CD4-positive, alpha-beta T cell treated with Interleukin-4 for 4 hours (primary cell): ENCODE data around the gene RAB17.
A peak's percentile ranks its signal among the peaks of the same experiment; 100 is the strongest.

Experiments
- DNase-seq: peaks from one replicate; pipeline ENCODE4 v3.0.0-alpha.2; 2020

RAB17 gene

DNA sequence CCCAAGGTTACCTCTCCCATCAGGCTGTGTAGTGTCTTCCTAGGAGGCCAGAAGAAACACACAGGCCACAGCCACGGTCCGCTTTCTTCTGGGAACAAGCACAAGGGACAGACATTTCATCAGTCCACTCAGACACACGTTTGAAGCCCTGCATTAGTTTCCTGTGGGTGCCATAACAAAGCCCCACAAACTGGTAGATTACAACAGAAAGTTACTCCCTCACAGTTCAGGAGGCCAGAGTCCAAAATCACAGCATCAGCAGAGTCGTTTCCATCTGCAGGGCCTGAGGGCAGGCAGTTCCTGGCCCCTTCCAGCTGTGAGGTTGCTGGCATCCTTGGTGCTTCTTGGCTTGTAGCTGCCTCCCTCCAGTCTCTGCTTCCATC, 32.9 kb downstream of the RAB17 start:
- DNase-seq, result no peak

DNA sequence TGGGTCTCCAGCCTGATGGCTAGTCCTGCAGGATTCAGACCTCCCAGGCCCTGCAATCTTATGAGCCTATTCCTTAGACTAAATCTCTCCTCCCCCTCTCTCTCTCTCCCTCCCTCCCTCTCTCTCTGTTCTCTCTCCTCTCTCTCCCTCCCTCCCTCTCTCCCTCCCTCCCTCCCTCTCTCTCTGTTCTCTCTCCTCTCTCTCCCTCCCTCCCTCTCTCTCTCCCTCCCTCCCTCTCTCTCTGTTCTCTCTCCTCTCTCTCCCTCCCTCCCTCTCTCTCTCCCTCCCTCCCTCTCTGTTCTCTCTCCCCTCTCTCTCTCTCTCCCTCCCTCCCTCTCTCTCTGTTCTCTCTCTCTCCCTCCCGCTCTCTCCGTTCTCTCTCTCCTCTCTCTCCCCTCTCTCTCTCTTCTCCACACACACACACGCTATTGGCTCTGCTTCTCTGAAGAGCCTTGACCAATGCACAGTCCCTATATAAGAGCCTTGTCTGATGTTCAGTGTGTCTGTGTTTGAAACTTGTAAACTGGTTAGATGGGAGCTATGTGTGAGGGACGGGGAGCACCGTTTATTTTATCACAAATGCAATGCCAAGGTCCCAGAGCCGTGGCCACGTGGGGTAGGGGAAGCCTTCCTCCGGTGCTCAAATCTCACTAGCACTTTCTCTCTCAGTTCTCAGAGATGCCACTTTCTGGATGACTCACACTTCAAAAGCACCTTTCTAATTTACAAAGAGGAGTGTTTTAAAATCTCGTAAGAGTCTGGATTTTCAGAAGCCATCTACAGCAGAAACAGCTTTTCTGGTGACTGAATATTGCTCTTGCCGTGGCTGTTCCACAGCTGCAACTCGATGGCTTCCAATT, 33.5 kb downstream of the RAB17 start:
- DNase-seq, result peak; percentile 17

DNA sequence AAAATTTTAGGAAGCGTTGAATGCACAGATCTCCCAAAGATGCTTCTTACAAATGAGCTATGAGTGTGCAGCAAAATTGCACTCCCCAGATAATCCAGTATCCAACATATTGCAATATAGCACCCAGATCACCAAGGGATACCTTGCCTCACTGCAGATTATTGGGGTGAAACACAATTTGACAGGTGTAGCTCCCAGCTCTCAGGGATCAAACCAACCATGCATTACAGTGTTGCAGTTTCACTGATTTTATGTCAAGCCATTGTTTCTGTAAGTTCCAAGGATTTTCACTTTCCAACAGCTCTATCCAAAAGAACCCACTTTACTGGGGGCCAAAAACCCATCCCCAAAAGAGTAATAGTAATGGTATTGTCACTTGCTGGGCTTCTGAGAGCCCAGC, 35.0 kb downstream of the RAB17 start:
- no peak for DNase-seq

DNA sequence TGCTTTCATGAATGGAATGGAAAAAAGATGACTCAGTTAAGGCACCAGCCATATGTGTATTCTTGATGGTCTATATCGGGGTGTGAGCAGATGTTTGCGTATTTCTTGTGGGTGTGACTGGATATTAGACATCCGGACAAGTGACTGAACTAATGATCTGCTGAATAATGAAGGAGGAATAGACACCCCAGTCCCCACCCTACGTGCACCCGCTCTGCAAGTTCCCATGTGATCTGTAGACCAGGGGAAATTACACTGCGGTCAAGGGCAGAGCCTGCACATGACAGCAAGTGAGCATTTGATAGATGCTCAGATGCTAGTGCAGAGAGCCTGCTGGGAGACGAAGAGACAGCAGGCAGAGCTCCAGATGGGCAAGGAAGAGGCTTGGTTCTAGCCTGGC, 36.6 kb downstream of the RAB17 start:
- DNase-seq, result no peak

DNA sequence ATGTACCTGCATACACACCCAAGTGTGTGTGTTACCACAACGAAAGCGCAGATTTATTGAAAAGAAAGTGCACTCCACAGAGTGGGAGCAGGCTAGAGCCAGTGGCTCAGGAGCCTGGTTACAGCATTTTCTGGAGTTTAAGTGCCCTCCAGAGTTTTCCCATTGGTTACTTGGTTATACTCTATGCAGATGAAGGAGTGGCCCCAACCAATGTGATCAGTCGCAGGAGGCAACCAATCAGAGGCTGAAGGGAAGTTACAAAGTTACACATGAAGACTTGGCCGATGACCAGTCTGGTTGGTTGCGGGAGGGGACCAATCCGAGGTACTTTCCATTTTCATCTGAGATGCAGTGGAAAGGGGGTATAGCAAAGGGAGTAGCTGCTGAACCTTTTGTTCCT, 37.6 kb downstream of the RAB17 start:
- no peak for DNase-seq

DNA sequence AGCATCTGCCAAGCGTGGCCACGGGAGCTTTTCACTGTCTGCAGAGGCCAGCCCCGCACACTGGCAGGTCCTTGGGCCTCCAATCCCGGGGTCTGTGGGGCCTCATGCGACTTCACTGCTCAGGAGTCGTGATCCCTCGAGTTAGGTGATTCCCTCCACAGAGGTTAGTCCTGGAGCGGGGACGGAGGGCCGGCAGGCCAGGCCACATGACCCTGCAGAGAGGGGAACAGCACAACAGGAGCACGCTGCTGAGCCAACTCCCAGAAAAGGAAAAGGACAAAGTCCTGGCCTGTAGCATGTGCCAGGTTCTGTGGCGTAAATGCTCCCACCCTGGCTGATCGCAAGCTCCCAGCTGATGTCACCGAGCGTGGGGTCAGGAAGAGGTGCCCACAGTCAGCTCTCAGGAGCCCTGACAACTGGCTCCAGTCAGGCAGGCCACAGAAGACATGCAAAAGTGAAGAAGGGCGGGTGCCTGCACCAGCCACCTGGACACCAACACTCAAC, 39.4 kb downstream of the RAB17 start:
- DNase-seq, result no peak

DNA sequence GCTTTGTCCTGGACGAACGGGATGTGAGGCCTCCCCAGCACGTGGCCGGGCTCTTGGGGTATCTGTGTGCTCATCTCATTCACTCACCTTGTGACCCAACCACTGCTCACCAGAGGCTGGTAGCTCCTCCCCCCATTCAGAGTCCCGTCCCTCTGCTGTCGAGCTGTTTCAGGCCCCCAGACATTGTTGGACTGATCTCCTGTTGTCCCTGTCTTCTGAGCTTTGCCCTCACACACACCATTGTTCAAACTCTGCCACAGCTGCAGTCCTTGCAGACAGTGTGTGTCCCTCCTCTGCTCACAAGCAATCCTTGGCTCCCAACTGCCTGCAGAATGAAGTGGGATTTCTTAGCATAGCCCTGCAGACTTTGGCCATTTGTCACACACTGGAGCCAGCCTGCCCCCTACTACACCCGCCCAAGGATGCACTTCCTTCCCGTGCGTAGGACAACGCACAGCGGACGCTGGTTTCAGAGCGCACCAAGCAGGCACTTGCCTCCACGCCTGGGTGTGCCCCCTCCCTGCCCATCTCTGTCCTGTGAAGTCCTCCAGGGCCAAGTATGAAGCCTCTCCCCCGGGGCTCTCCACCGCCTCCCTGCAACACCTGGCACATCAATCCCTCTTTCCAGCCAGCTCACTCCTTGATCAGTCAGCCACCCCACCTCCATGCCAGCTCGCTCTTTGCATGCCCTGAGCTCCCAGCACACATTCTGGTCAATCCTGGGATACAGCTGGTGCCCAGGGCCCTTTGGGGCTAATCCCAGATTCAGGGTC, 40.7 kb downstream of the RAB17 start:
- no peak for DNase-seq

- DNase-seq, result no peak
Measured at GRCh38 chr2:237549216-237549615, 41.3 kb downstream of the RAB17 start.

DNA sequence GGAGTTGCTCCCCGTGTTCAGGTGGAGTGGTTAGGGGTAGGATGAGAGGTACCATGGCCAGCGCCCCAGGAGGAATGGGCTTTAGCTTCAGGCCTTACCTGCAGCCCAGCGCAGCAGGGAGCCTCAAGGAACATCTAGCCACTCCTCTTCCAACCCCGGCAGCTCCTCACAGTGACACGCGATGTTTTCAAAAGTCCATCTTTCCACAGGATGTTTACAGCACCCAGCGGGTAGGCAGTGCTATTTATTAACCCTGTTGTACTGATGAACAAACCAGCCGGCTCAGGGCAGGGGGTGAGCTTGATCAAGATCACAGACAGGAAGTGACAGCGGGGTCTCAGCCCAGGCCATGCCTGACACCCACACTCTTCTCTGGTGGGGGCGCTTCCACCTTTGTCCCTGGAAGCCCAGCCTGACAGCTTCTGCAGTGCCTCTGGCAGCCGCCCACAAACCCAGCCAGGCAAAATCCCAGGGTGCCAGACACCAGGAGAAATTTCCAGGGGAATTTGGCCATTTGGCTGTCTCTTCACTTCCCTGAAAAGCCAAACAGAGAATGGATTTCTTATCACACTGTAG, 42.6 kb downstream of the RAB17 start:
- DNase-seq, result no peak

DNA sequence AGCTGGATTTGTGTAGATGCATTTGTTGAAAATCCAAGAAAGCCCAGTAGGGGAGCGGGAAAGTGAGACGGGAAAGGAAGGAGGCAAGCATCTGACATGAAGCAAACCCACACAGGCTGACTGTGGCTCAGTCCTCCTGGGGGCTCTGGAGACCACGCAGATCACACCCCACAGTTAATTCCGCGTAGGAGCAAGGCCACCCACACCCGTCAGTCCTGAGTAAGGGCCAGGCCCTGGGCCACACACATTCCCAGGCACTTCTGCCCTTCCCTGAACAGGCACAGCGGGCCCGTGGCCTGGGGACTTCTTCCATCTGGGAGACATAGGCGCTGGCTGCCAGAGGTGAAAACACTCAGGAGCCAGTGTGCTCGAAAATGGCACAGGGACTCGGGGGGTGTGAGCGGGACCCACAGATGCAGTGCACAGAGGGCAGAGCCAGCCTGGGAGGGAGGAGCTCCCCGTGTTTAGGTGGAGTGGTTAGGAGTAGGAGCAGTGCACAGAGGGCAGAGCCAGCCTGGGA, 43.6 kb downstream of the RAB17 start:
- DNase-seq, result no peak

- no peak for DNase-seq
Measured at GRCh38 chr2:237546040-237546875, 44.3 kb downstream of the RAB17 start.

DNA sequence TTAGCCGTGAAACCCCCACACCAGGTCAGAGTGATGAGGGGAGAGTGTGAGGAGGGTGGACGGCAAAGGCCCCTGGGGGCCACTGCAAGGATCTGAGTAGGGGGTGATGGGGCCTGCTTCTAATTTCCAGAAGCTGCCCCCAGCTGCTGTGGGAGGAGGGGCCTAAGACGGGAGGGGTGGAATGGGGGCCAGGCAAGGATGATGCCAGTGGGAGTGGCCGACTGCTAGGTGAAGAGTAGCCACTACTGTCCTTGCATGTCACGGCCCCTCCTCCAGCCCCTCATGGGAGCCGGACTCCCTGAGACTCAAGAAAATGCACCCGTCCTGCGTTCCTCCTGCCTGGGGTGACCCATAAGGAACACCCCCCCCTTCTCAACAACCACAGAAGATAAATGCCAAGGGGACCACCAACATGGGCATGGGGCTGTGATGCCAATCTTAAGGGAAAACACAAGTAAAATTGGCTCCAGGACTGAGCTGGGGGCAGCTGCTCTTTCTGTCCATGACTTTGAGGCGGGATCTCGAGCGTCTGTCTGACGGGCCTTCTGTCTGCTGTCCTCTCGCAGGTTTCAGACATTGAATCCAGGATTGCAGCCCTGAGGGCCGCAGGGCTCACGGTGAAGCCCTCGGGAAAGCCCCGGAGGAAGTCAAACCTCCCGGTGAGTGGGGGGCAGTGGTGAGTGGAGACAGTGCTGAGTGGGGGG, 48.4 kb downstream of the RAB17 start:
- no peak for DNase-seq

- DNase-seq, result no peak
Measured at GRCh38 chr2:237541243-237541642, 49.3 kb downstream of the RAB17 start.

- DNase-seq, result no peak
Measured at GRCh38 chr2:237540823-237541222, 49.7 kb downstream of the RAB17 start.

DNA sequence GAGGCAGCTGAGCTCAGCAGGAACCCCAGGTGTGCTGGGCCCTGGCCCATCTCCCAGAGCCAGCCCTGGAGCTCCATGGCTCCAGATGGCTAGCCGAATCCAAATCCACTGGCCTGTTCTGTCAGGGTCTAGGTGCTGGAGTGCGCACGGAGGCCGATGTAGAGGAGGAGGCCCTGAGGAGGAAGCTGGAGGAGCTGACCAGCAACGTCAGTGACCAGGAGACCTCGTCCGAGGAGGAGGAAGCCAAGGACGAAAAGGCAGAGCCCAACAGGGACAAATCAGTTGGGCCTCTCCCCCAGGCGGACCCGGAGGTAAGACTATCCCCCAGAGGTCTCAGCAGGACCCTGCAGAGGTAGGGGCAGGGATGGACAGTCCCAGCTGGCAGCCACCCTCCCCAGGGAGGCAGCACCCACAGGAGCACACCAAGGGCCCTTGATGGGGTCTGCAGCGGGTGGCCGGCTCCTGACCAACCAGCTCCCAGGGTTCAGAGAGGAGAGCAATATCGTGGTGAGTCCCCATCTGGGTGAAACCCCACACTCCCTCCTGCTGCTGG, 50.2 kb downstream of the RAB17 start:
- no peak for DNase-seq

GRCh38 chr2:237539681-237540080, 50.9 kb downstream of the RAB17 start:
- DNase-seq, result no peak

- DNase-seq, result no peak
Measured at GRCh38 chr2:237538901-237539300, 51.6 kb downstream of the RAB17 start.

DNA sequence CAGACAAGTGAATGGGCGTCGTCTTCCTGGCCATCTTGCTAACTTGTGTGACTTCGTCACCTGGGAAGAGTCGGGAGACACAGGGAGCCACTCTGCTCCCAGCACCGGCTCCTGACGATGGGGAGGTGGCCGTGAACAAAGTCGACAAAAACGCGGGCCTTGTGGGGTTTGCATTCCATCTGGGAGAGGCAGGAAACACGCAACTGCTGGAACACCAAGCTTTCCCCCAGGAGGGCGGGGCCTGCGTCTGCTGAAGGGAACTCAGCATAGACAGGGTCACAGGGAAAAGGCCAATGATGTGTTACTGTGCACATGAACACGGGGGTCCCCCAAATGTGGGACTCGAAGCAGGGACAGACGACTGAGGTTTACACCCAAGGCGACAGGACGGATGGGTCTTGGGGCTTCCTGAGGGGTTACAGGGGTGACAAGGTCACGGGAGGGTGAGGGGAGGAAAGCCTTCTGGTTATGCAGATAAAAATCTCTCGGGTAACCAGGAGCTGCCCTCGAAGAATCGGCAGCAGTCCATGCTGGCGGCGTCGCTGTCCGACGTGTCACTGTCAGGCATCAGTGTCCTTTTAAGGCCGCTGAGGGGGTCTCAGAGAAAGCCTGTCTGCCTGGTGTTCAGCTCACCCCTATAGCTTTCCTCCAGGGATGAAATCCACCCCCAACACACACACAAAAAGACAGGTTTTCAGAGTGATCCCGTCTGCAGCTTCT, 52.4 kb downstream of the RAB17 start:
- no peak for DNase-seq

GRCh38 chr2:237536617-237537016, 53.9 kb downstream of the RAB17 start:
- DNase-seq, result no peak

DNA sequence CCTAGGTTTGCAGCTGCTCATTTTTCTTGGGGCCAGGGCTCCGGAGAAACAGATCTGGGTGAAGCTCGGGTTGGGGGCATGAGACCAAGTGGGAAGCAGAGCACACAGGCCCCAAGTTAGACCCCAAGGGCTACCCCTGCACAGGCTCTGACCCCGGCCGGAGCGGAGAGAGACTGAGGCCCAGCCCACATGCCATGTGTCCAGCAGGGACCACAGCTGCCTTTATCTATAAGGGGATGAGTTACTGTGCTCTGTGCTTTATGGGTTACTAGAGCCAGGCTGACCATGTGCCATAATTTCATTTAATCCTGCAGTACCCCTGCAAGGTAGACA, 54.5 kb downstream of the RAB17 start:
- DNase-seq, result no peak
